Caco-2 (cell line): ENCODE data around the gene TMEM233. TPM values are rescaled to one million over a fixed set of nuclear protein-coding genes. Genes with fewer than 3 reads are reported as not detected.
A peak's percentile ranks its signal among the peaks of the same experiment; 100 is the strongest.

Source experiments
- BruUV-seq: library from RNA; stranded (reverse); fragments of 400-500 nt; replicated peaks from 2 replicates; lab custom pipeline; 2021; lab: Mats Ljungman, UMichigan
- CTCF ChIA-PET: fragments of 300-600 bp; sonication (Branson Sonifier 250); formaldehyde crosslinking; loops from one replicate; lab custom pipeline; 2022; ENCODE audit warnings: antibody characterized with exemption; lab: Charles Lee
- POLR2A ChIA-PET: fragments of 300-600 bp; sonication (Branson Sonifier 250); formaldehyde crosslinking; loops from one replicate; lab custom pipeline; 2022; ENCODE audit warnings: antibody characterized with exemption; lab: Charles Lee
- DNase-seq, 2 experiments: peaks; one replicate each; pipeline versions ENCODE4 v3.0.0 to v3.0.0-alpha.2; 2020 to 2022
- H3K27me3 ChIP-seq: replicated peaks from 2 replicates; pipeline ENCODE4 v1.6.0; 2011; ENCODE audit warnings: low read length; ENCODE audit not compliant: control insufficient read depth, insufficient read depth
- H3K36me3 ChIP-seq: 2 replicates; pipeline ENCODE4 v1.5.1; 2011; ENCODE audit warnings: low read length; ENCODE audit not compliant: control insufficient read depth, insufficient read depth
- H3K4me1 ChIP-seq: fragments of 250-450 bp; sonication (Bioruptor Pico); 2 replicates; pipeline ENCODE4 v1.5.1; 2020; ENCODE audit warnings: mild to moderate bottlenecking
- H3K4me3 ChIP-seq: 2 replicates; pipeline ENCODE4 v1.5.1; 2011; ENCODE audit warnings: low read depth, mild to moderate bottlenecking, control low read depth, low read length
- H3K9me3 ChIP-seq: fragments of 250-450 bp; sonication (Bioruptor Pico); 2 replicates; pipeline ENCODE4 v1.5.1; 2020; ENCODE audit warnings: mild to moderate bottlenecking, moderate library complexity
- H3K27ac Mint-ChIP-seq: one replicate; pipeline ENCODE4 v1.8.0; 2022; ENCODE audit warnings: mixed read lengths; ENCODE audit not compliant: unreplicated experiment
- H3K27me3 Mint-ChIP-seq: one replicate; pipeline ENCODE4 v1.8.0; 2022; ENCODE audit warnings: mixed read lengths; ENCODE audit not compliant: insufficient read depth, unreplicated experiment
- H3K36me3 Mint-ChIP-seq: one replicate; pipeline ENCODE4 v1.8.0; 2022; ENCODE audit warnings: mild to moderate bottlenecking, mixed read lengths; ENCODE audit not compliant: insufficient read depth, unreplicated experiment
- H3K4me1 Mint-ChIP-seq: one replicate; pipeline ENCODE4 v1.8.0; 2022; ENCODE audit warnings: low read depth, mixed read lengths; ENCODE audit not compliant: unreplicated experiment
- H3K4me3 Mint-ChIP-seq: one replicate; pipeline ENCODE4 v1.8.0; 2022; ENCODE audit warnings: mild to moderate bottlenecking, moderate library complexity, mixed read lengths; ENCODE audit not compliant: unreplicated experiment
- H3K9me3 Mint-ChIP-seq: one replicate; pipeline ENCODE4 v1.8.0; 2022; ENCODE audit warnings: mixed read lengths; ENCODE audit not compliant: unreplicated experiment
- intact Hi-C: fragments of 100-400 bp; cut with micrococcal nuclease; formaldehyde crosslinking; loops from one replicate; pipeline ENCODE4 v1.10.0; 2022; ENCODE audit not compliant: unreplicated experiment
- total RNA-seq: library from RNA; stranded (reverse); gene quantifications from 2 replicates; pipeline ENCODE4 v1.2.3, GENCODE V29; 2022
- TF ChIP-seq, protein P1 (sequence below), 2 experiments: fragments of 200-600 bp in 1 of 2; IDR thresholded peaks; 1 replicate in 1 of 2; 2 replicates in 1 of 2; pipeline versions ENCODE4 v1.5.1 to v1.8.0; 2011 to 2022; ENCODE audit warnings: antibody characterized with exemption in 1 of 2, control low read depth in 1 of 2, inconsistent platforms in 1 of 2, low read depth in 1 of 2, low read length in 1 of 2, mild to moderate bottlenecking in 1 of 2, moderate library complexity in 1 of 2; ENCODE audit not compliant: insufficient read depth in 1 of 2, severe bottlenecking in 1 of 2, unreplicated experiment in 1 of 2

The TMEM233 gene
- total RNA-seq, 1 experiment from 2014 or later, result not detected

- H3K27ac Mint-ChIP-seq, result no peak overlapping the region
- Histone ChIP-seq H3K9me3 (no peaks in the 10 kb centered on the region), H3K4me3 (no peak overlapping the region), H3K4me1 (peaks cover 15% of the 10 kb centered on the region), H3K27me3 (no peaks in the 10 kb centered on the region), H3K36me3 (peaks cover 2% of the 10 kb centered on the region; the same call in 1 of the 2 replicates)
- DNase-seq, result no peak
- H3K4me1 Mint-ChIP-seq, result no peaks in the 10 kb centered on the region
- no peak overlapping the region for H3K4me3 Mint-ChIP-seq
- ChIA-PET CTCF (interaction anchor here (0.5 kb wide), 1 partner anchor 24 kb away, joined by 3 read pairs; no protein-coding TSS in a partner anchor), POLR2A (no interaction called here)
- peaks cover 60% of the 10 kb centered on the region for H3K36me3 Mint-ChIP-seq
- no TSS peak for BruUV-seq
- TF ChIP-seq, protein P1, sequence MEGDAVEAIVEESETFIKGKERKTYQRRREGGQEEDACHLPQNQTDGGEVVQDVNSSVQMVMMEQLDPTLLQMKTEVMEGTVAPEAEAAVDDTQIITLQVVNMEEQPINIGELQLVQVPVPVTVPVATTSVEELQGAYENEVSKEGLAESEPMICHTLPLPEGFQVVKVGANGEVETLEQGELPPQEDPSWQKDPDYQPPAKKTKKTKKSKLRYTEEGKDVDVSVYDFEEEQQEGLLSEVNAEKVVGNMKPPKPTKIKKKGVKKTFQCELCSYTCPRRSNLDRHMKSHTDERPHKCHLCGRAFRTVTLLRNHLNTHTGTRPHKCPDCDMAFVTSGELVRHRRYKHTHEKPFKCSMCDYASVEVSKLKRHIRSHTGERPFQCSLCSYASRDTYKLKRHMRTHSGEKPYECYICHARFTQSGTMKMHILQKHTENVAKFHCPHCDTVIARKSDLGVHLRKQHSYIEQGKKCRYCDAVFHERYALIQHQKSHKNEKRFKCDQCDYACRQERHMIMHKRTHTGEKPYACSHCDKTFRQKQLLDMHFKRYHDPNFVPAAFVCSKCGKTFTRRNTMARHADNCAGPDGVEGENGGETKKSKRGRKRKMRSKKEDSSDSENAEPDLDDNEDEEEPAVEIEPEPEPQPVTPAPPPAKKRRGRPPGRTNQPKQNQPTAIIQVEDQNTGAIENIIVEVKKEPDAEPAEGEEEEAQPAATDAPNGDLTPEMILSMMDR (IDR thresholded peaks at IDR 0.05; ENCODE audit: insufficient read depth in 1 of 2, low read depth in 1 of 2, low read length in 1 of 2, severe bottlenecking in 1 of 2, unreplicated experiment in 1 of 2), result no peak
- no peaks in the 10 kb centered on the region for H3K9me3 Mint-ChIP-seq
- intact Hi-C loops, result no loop called here
- no peaks in the 10 kb centered on the region for H3K27me3 Mint-ChIP-seq
These were observed 85.9 kb downstream of the TMEM233 start for GRCh38 chr12:119679490-119679889.

DNA sequence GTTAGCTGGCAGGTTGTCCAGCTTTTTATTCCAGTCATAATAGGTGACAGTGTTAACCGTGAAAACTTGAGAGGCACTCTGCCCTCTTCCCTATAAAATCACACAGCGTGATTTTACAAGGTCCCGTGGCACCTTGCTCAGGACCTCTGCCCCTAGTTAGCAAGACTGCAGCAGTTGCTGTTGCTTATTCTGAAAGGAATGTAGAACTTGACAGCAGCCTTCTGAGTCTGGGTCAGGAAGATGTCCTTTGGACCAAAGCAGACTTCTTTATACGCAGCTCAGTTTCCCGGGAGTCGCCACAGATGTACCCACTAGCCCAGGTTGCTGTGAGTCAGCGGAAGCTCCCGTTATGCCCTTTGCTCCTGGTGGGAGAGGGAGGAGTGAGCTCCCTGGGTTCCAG is 87.5 kb downstream of the TMEM233 start:
- Histone ChIP-seq H3K4me3 (no peak overlapping the region), H3K9me3 (no peaks in the 10 kb centered on the region), H3K4me1 (peaks cover 25% of the 10 kb centered on the region), H3K27me3 (no peaks in the 10 kb centered on the region), H3K36me3 (peaks cover 2% of the 10 kb centered on the region; the same call in 1 of the 2 replicates)
- BruUV-seq, result TSS peak; percentile 11
- Mint-ChIP-seq H3K27me3 (no peaks in the 10 kb centered on the region), H3K4me1 (no peaks in the 10 kb centered on the region), H3K27ac (no peak overlapping the region), H3K36me3 (peaks cover 46% of the 10 kb centered on the region), H3K9me3 (no peaks in the 10 kb centered on the region), H3K4me3 (no peak overlapping the region)
- ChIA-PET CTCF (no interaction called here), POLR2A (no interaction called here)
- intact Hi-C loops, result no loop called here
- no peak for DNase-seq
- TF ChIP-seq, protein P1 (IDR thresholded peaks at IDR 0.05; ENCODE audit: insufficient read depth in 1 of 2, low read depth in 1 of 2, low read length in 1 of 2, severe bottlenecking in 1 of 2, unreplicated experiment in 1 of 2), result no peak

- Histone ChIP-seq H3K4me3 (no peak overlapping the region), H3K4me1 (peaks cover 25% of the 10 kb centered on the region), H3K9me3 (no peaks in the 10 kb centered on the region), H3K36me3 (peaks cover 2% of the 10 kb centered on the region; the same call in 1 of the 2 replicates), H3K27me3 (no peaks in the 10 kb centered on the region)
- Mint-ChIP-seq H3K27me3 (no peaks in the 10 kb centered on the region), H3K27ac (no peak overlapping the region), H3K9me3 (no peaks in the 10 kb centered on the region), H3K4me1 (no peaks in the 10 kb centered on the region), H3K4me3 (no peak overlapping the region), H3K36me3 (peaks cover 37% of the 10 kb centered on the region)
- intact Hi-C loops, result no loop called here
- ChIA-PET CTCF (interaction anchor here (0.9 kb wide), 1 partner anchor 14 kb away, joined by 5 read pairs; the partner anchor contains the start of gene PRKAB1), POLR2A (no interaction called here)
- TF ChIP-seq, protein P1 (IDR thresholded peaks at IDR 0.05; ENCODE audit: insufficient read depth in 1 of 2, low read depth in 1 of 2, low read length in 1 of 2, severe bottlenecking in 1 of 2, unreplicated experiment in 1 of 2), result no peak
- no peak for DNase-seq
- BruUV-seq, result no TSS peak
These were observed 88.4 kb downstream of the TMEM233 start for GRCh38 chr12:119681728-119682638.
